Measurements from ENCODE around the gene CDK5.
A peak's percentile ranks its signal among the peaks of the same experiment; 100 is the strongest.

The CDK5 gene

DNA sequence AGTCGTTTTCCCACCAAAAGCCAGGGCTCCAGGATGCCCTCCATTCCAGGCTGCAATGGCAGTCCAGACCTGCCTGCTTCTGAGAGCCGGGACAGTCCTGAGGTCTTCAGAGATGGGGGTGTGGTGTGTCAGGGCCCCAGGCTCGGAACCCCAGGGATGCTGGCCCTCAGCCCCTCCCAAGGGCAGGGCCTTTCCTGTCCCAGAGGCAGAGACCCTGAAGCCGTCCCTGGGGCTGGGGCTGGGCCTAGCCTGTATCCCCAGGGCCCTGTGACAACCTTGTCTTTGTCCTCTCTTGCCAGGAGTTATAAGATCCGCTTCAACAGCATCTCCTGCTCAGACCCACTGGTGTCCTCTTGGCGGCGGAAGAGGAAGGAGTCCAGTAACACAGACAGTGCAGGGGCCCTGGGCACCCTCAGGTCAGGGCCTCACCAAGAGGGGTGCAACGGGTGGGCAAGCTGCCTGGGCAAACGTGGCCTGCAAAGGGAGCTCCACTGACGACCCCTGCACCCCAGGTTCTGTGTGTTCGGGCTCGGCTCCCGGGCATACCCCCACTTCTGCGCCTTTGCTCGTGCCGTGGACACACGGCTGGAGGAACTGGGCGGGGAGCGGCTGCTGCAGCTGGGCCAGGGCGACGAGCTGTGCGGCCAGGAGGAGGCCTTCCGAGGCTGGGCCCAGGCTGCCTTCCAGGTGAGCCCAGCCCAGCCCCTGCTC lies 51.0 kb downstream of the CDK5 start:
- WGBS (ENCODE audit: extremely low coverage, insufficient coverage, insufficient read length), result no CpG with 5 or more reads among the region's 23 CpGs
- H4K8ac ChIP-seq (ENCODE audit: low read depth, low read length), result peak overlapping the region; percentile 2
- DNase-seq, result no peak

DNA sequence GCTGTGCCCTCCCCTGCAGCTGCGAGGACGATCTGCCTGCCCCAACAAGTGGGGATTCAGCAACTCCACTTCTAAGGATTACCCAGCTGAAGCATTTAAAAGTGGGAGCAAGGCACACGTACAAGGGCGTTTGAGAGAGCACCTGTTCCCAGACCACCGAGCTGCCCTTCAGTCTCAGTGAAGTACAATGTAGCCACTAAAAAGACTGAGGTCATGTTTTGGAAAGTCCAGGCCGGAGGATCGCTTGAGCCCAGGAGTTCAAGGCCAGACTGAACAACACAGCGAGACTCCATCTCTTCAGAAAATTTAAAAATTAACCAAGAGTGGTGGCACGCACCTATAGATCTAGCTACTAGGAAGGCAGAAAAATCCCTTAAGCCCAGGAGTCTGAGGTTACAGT lies 52.1 kb downstream of the CDK5 start:
- no peak overlapping the region for H3K23ac ChIP-seq (ENCODE audit: low read length)
- H3K9me3 ChIP-seq (ENCODE audit: insufficient read depth, low read depth, low read length), result no peaks in the 10 kb centered on the region
- no peak overlapping the region for H3K4me3 ChIP-seq (ENCODE audit: low read depth, low read length)
- no peak overlapping the region for H4K91ac ChIP-seq (ENCODE audit: low read depth, low read length)
- no peak overlapping the region for H2BK5ac ChIP-seq (ENCODE audit: low read depth, low read length, poor library complexity)
- H3K4ac ChIP-seq (ENCODE audit: low read depth, low read length), result no peak overlapping the region
- H3K4me1 ChIP-seq (ENCODE audit: control insufficient read depth in 1 of 2, insufficient read depth in 2 of 2, low read length in 2 of 2), result peaks cover 16 to 28% of the 10 kb centered on the region in 2 experiments
- H3K18ac ChIP-seq (ENCODE audit: low read length), result no peak overlapping the region
- no peak for DNase-seq
- H3K4me2 ChIP-seq (ENCODE audit: low read length), result no peak overlapping the region
- H2BK12ac ChIP-seq (ENCODE audit: low read length), result no peak overlapping the region
- no peak overlapping the region for H3K14ac ChIP-seq (ENCODE audit: low read length)
- H3K9ac ChIP-seq (ENCODE audit: low read length), result no peak overlapping the region
- no peaks in the 10 kb centered on the region for H3K27me3 ChIP-seq (ENCODE audit: insufficient read depth, low read length)
- H2AFZ ChIP-seq (ENCODE audit: insufficient read depth, low read length, poor library complexity), result no peak overlapping the region
- H3K27ac ChIP-seq (ENCODE audit: low read depth, low read length), result no peak overlapping the region
- H3K79me2 ChIP-seq (ENCODE audit: control insufficient read depth, insufficient read depth, low read length, poor library complexity), result no peaks in the 10 kb centered on the region
- no peak overlapping the region for H2BK120ac ChIP-seq (ENCODE audit: insufficient read depth, low read length, poor library complexity)
- H3K36me3 ChIP-seq (ENCODE audit: control insufficient read depth in 1 of 2, insufficient read depth in 2 of 2, low read length in 2 of 2), result no peaks in the 10 kb centered on the region
- H4K12ac ChIP-seq (ENCODE audit: low read depth, low read length), result no peak overlapping the region
- WGBS (ENCODE audit: extremely low coverage, insufficient coverage, insufficient read length), result no CpG with 5 or more reads among the region's 9 CpGs
- peaks cover 4% of the 10 kb centered on the region for H3K79me1 ChIP-seq (ENCODE audit: low read length)
- no peak overlapping the region for H2AK5ac ChIP-seq (ENCODE audit: low read length)
- no peak overlapping the region for H4K8ac ChIP-seq (ENCODE audit: low read depth, low read length)

More for the DNA sequence above, 51.0 kb downstream of the CDK5 start:
- H2BK120ac ChIP-seq (ENCODE audit: insufficient read depth, low read length, poor library complexity), result peak overlapping the region; percentile 52
- H3K79me1 ChIP-seq (ENCODE audit: low read length), result peaks cover 7% of the 10 kb centered on the region
- H3K27ac ChIP-seq (ENCODE audit: low read depth, low read length), result no peak overlapping the region
- peak overlapping the region; percentile 1 for H2BK12ac ChIP-seq (ENCODE audit: low read length)
- H3K18ac ChIP-seq (ENCODE audit: low read length), result no peak overlapping the region
- H2BK5ac ChIP-seq (ENCODE audit: low read depth, low read length, poor library complexity), result no peak overlapping the region
- H3K4ac ChIP-seq (ENCODE audit: low read depth, low read length), result no peak overlapping the region
- H3K4me3 ChIP-seq (ENCODE audit: low read depth, low read length), result no peak overlapping the region
- no peak overlapping the region for H2AFZ ChIP-seq (ENCODE audit: insufficient read depth, low read length, poor library complexity)
- no peaks in the 10 kb centered on the region for H3K27me3 ChIP-seq (ENCODE audit: insufficient read depth, low read length)
- peak overlapping the region; percentile 21 for H3K14ac ChIP-seq (ENCODE audit: low read length)
- H3K36me3 ChIP-seq (ENCODE audit: control insufficient read depth in 1 of 2, insufficient read depth in 2 of 2, low read length in 2 of 2), result no peaks in the 10 kb centered on the region
- H3K4me2 ChIP-seq (ENCODE audit: low read length), result no peak overlapping the region
- H3K9ac ChIP-seq (ENCODE audit: low read length), result no peak overlapping the region
- peak overlapping the region; percentile 1 for H2AK5ac ChIP-seq (ENCODE audit: low read length)
- no peaks in the 10 kb centered on the region for H3K9me3 ChIP-seq (ENCODE audit: insufficient read depth, low read depth, low read length)
- peak overlapping the region; percentile 38 for H4K91ac ChIP-seq (ENCODE audit: low read depth, low read length)
- no peaks in the 10 kb centered on the region for H3K79me2 ChIP-seq (ENCODE audit: control insufficient read depth, insufficient read depth, low read length, poor library complexity)
- H4K12ac ChIP-seq (ENCODE audit: low read depth, low read length), result no peak overlapping the region
- no peak overlapping the region for H3K23ac ChIP-seq (ENCODE audit: low read length)
- H3K4me1 ChIP-seq (ENCODE audit: control insufficient read depth in 1 of 2, insufficient read depth in 2 of 2, low read length in 2 of 2), result peaks cover 20 to 31% of the 10 kb centered on the region in 2 experiments
